Bronchial epithelial cell (primary cell): ENCODE data around the gene ITGB4. TPM values are rescaled to one million over a fixed set of nuclear protein-coding genes. Genes with fewer than 3 reads are reported as not detected.

Experiments used
- DNase-seq: peaks from one replicate; pipeline ENCODE4 v3.0.0-alpha.2; 2010; ENCODE audit warnings: low read depth
- FAIRE-seq: peaks from 2 replicates; lab custom pipeline; 2011; peaks lifted over from hg19 to GRCh38; lab: Jason Lieb, UNC
- H3K27me3 ChIP-seq: 2 replicates; pipeline ENCODE4 v1.5.1; 2011; ENCODE audit warnings: low read length; ENCODE audit not compliant: control insufficient read depth, insufficient read depth
- H3K36me3 ChIP-seq: 2 replicates; pipeline ENCODE4 v1.5.1; 2011; ENCODE audit warnings: low read length; ENCODE audit not compliant: control insufficient read depth, insufficient read depth
- H3K4me3 ChIP-seq: 2 replicates; pipeline ENCODE4 v1.5.1; 2011; ENCODE audit warnings: mild to moderate bottlenecking, low read depth, low read length, control low read depth
- total RNA-seq: library from RNA; depleted of rRNA; stranded (reverse); fragments of >200 nt; gene quantifications from 2 replicates; pipeline ENCODE4 v1.2.1, GENCODE V29; 2014
- TF ChIP-seq, protein P1 (sequence below): IDR thresholded peaks from 2 replicates; pipeline ENCODE4 v1.5.1; 2011; ENCODE audit warnings: mild to moderate bottlenecking, moderate library complexity, low read length, control low read depth, inconsistent platforms; ENCODE audit not compliant: insufficient read depth, severe bottlenecking

Gene ITGB4
- total RNA-seq, 1 donor from 2014 or later: 565 TPM

- no peak for FAIRE-seq
- DNase-seq: no peak
- Histone ChIP-seq H3K36me3 (peaks cover 69% of the 10 kb centered on the region), H3K27me3 (no peaks in the 10 kb centered on the region), H3K4me3 (no peak overlapping the region)
- TF ChIP-seq, protein P1, sequence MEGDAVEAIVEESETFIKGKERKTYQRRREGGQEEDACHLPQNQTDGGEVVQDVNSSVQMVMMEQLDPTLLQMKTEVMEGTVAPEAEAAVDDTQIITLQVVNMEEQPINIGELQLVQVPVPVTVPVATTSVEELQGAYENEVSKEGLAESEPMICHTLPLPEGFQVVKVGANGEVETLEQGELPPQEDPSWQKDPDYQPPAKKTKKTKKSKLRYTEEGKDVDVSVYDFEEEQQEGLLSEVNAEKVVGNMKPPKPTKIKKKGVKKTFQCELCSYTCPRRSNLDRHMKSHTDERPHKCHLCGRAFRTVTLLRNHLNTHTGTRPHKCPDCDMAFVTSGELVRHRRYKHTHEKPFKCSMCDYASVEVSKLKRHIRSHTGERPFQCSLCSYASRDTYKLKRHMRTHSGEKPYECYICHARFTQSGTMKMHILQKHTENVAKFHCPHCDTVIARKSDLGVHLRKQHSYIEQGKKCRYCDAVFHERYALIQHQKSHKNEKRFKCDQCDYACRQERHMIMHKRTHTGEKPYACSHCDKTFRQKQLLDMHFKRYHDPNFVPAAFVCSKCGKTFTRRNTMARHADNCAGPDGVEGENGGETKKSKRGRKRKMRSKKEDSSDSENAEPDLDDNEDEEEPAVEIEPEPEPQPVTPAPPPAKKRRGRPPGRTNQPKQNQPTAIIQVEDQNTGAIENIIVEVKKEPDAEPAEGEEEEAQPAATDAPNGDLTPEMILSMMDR: no peak
Measured at GRCh38 chr17:75733471-75733870, 12.2 kb downstream of the ITGB4 start.

GRCh38 chr17:75734674-75735294 is 13.5 kb downstream of the ITGB4 start:
- TF ChIP-seq, protein P1: no peak
- Histone ChIP-seq H3K4me3 (no peak overlapping the region), H3K27me3 (no peaks in the 10 kb centered on the region), H3K36me3 (peaks cover 70% of the 10 kb centered on the region)
- no peak for DNase-seq
- FAIRE-seq: no peak

GRCh38 chr17:75736173-75736835 is 15.0 kb downstream of the ITGB4 start:
- DNase-seq (no peak), FAIRE-seq (no peak)
- no peak overlapping the region for H3K4me3 ChIP-seq
- TF ChIP-seq, protein P1: no peak
- peaks cover 73% of the 10 kb centered on the region for H3K36me3 ChIP-seq
- H3K27me3 ChIP-seq: no peaks in the 10 kb centered on the region

- Histone ChIP-seq H3K27me3 (no peaks in the 10 kb centered on the region), H3K36me3 (peaks cover 69% of the 10 kb centered on the region), H3K4me3 (no peak overlapping the region)
- DNase-seq (no peak), FAIRE-seq (no peak)
- TF ChIP-seq, protein P1: no peak
Measured at GRCh38 chr17:75737133-75737962, 16.1 kb downstream of the ITGB4 start.

GRCh38 chr17:75738218-75738802 is 17.1 kb downstream of the ITGB4 start:
- FAIRE-seq (no peak), DNase-seq (no peak)
- TF ChIP-seq, protein P1: no peak
- Histone ChIP-seq H3K36me3 (peaks cover 73% of the 10 kb centered on the region), H3K4me3 (no peak overlapping the region), H3K27me3 (no peaks in the 10 kb centered on the region)
